Small intestine (tissue), 7 donors: ENCODE results near the gene PDLIM5. TPM values are rescaled to one million over a fixed set of nuclear protein-coding genes. Genes with fewer than 3 reads are reported as not detected.

Experiments used
- DNase-seq, 2 donors: peaks; one replicate each; pipeline versions ENCODE4 v3.0.0 to v3.0.0-alpha.2; 2013
- FAIRE-seq: peaks from 2 replicates; lab custom pipeline; 2012; peaks lifted over from hg19 to GRCh38; lab: Jason Lieb, UNC
- H3K27ac ChIP-seq, 3 donors: one replicate each; pipeline ENCODE4 v1.5.1; 2013; ENCODE audit warnings: low read length in 2 of 3, mild to moderate bottlenecking in 2 of 3, control low read depth in 1 of 3, inconsistent platforms in 1 of 3, low read depth in 1 of 3, moderate library complexity in 1 of 3
- H3K27me3 ChIP-seq, 3 donors: one replicate each; pipeline ENCODE4 v1.6.1; 2013; ENCODE audit warnings: low read length in 3 of 3, inconsistent platforms in 1 of 3; ENCODE audit not compliant: control insufficient read depth in 3 of 3, insufficient read depth in 3 of 3
- H3K36me3 ChIP-seq, 3 donors: one replicate each; pipeline ENCODE4 v1.6.1; 2013; ENCODE audit warnings: low read length in 3 of 3, inconsistent platforms in 1 of 3, low read depth in 1 of 3, mild to moderate bottlenecking in 1 of 3, moderate library complexity in 1 of 3; ENCODE audit not compliant: control insufficient read depth in 3 of 3, insufficient read depth in 2 of 3
- H3K4me1 ChIP-seq, 3 donors: one replicate each; pipeline ENCODE4 v1.6.1; 2013; ENCODE audit warnings: low read length in 2 of 3, inconsistent platforms in 1 of 3, low read depth in 1 of 3, mild to moderate bottlenecking in 1 of 3, moderate library complexity in 1 of 3; ENCODE audit not compliant: control insufficient read depth in 3 of 3, insufficient read depth in 2 of 3
- H3K4me3 ChIP-seq, 3 donors: one replicate each; pipeline ENCODE4 v1.5.1; 2013; ENCODE audit warnings: low read length in 3 of 3, control low read depth in 1 of 3, inconsistent platforms in 1 of 3, low read depth in 1 of 3, mild to moderate bottlenecking in 1 of 3, moderate library complexity in 1 of 3
- H3K9me3 ChIP-seq, 2 donors: one replicate each; pipeline ENCODE4 v1.6.1; 2013; ENCODE audit warnings: low read depth in 1 of 2, low read length in 1 of 2; ENCODE audit not compliant: control insufficient read depth in 2 of 2, insufficient read depth in 1 of 2
- WGBS, 3 donors: extraction: QIAGEN DNeasy Blood & Tissue Kit; methylation state at CpG; one replicate each; pipeline ENCODE4 v1.1.7; 2013; 5-methylcytosine and 5-hydroxymethylcytosine counted together
- polyA plus RNA-seq, 4 donors: library from polyadenylated mRNA; stranded (reverse) in 3 of 4; unstranded in 1 of 4; fragments of 200-250 nt in 3 of 4; fragments of 120-200 nt in 1 of 4; gene quantifications; one replicate each; pipeline versions ENCODE4 v1.2.1 to v1.2.3, GENCODE V29; 2013
- donor health status: healthy with polysubstance abuse.
- donor health status: control.
- donor health status: control.
- donor health status: Bipolar disorder and iron deficiency.
- donor health status: healthy.

The PDLIM5 gene
- polyA plus RNA-seq, 4 donors, result 26.6 to 106 (median 61.5) TPM

GRCh38 chr4:94409962-94410361 lies 41.8 kb upstream of the PDLIM5 start:
- Histone ChIP-seq H3K27me3 (no peaks in the 10 kb centered on the region), H3K4me3 (no peak overlapping the region), H3K36me3 (no peaks in the 10 kb centered on the region), H3K4me1 (peaks cover 0 to 14% (median 0%) of the 10 kb centered on the region in 3 donors), H3K9me3 (no peaks in the 10 kb centered on the region), H3K27ac (no peak overlapping the region)
- FAIRE-seq (no peak), DNase-seq (no peak)

- 91 to 94% (median 91%) methylated on average over 10 of the region's 10 CpGs for WGBS, 3 donors
- no peaks in the 10 kb centered on the region for H3K27me3 ChIP-seq
- peaks cover 0 to 14% (median 0%) of the 10 kb centered on the region in 3 donors for H3K4me1 ChIP-seq
- no peak overlapping the region for H3K4me3 ChIP-seq
- no peaks in the 10 kb centered on the region for H3K9me3 ChIP-seq
- DNase-seq (no peak), FAIRE-seq (no peak)
- no peaks in the 10 kb centered on the region for H3K36me3 ChIP-seq
- no peak overlapping the region for H3K27ac ChIP-seq
These were observed 41.0 kb upstream of the PDLIM5 start for GRCh38 chr4:94410678-94411206.

GRCh38 chr4:94411296-94411695 lies 40.4 kb upstream of the PDLIM5 start:
- Histone ChIP-seq H3K36me3 (no peaks in the 10 kb centered on the region), H3K27ac (no peak overlapping the region), H3K27me3 (no peaks in the 10 kb centered on the region), H3K9me3 (no peaks in the 10 kb centered on the region), H3K4me3 (no peak overlapping the region), H3K4me1 (peaks cover 0 to 14% (median 0%) of the 10 kb centered on the region in 3 donors)
- FAIRE-seq (no peak), DNase-seq (no peak)

DNA sequence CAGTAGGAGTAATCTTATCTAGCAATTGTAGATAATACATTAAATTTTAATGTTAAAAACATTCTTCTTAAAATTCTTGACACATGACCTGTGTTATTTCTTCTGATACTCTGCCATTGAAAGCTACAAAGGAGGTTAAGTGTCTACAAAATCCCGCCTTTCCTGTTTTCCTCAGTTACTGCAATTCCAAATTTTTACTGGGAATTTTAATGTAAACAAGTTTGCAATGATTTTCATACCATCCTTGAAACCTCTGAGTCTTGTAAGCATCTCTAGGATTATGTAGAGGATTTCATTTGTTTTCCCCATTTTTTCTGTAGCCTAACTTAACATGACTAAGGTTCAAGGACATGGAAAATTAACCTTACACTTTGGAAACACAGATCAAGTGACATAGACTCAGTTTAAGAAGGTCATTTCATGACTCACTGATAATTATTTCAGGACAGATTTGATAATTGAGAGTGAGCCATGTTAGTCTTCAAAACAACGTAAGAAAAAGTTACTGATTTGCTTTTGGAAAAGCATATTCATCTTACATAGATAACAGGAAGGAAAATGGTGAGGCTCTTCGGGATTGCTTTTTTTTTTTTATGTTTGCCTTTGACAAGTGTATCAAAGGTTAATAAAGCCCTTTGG lies 39.6 kb upstream of the PDLIM5 start:
- FAIRE-seq (no peak), DNase-seq (peak; percentile 46 to 57)
- no peak overlapping the region for H3K27ac ChIP-seq
- peaks cover 0 to 2% (median 0%) of the 10 kb centered on the region in 3 donors for H3K27me3 ChIP-seq
- H3K4me1 ChIP-seq, result peaks cover 0 to 10% (median 0%) of the 10 kb centered on the region in 3 donors
- H3K9me3 ChIP-seq, result peaks cover 0 to 3% of the 10 kb centered on the region in 2 donors
- H3K36me3 ChIP-seq, result no peaks in the 10 kb centered on the region
- WGBS, 3 donors, result 35 to 47% (median 42%) methylated on average over 3 of the region's 3 CpGs
- H3K4me3 ChIP-seq, result no peak overlapping the region

GRCh38 chr4:94412658-94413038 lies 39.1 kb upstream of the PDLIM5 start:
- Histone ChIP-seq H3K9me3 (peaks cover 0 to 5% of the 10 kb centered on the region in 2 donors), H3K27me3 (peaks cover 0 to 2% (median 0%) of the 10 kb centered on the region in 3 donors), H3K27ac (no peak overlapping the region), H3K4me1 (peaks cover 0 to 10% (median 0%) of the 10 kb centered on the region in 3 donors), H3K4me3 (no peak overlapping the region), H3K36me3 (no peaks in the 10 kb centered on the region)
- no peak for DNase-seq
- FAIRE-seq, result no peak
- WGBS, 3 donors, result 7 to 21% (median 10%) methylated on average over 6 of the region's 6 CpGs

DNA sequence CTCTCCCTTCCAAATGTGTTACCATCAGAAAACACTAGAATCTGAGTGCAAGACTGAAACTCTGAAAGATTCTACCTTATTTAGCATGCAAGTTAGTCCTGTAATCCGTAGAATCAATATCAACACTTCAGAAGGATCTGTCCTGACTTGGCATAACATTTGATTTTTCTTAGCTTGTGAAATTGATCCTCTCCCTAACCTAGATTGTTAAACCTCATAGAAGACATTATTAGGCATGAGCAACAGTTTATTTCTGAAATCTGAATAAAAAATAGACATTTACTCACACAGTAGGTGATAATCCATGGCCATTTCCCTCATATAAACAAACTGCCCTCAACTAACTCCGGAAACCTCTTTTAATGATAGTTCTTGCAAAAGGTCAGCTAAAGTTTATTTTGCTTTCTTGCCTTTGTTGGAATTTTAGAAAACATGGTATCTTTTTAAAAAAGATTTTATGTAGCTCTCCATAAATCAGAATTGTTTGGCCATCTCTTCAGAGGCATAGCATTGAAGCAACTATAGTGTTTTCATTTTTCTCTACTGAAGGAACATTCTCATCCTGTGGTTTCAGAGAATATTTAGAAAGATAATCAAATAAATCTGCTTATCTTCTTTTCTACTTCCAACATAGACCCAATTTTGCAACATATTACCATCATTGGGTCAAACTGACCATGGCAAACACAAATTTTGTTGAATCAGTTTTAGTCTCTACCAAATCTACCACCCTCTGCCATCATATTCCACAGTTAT lies 38.5 kb upstream of the PDLIM5 start:
- Histone ChIP-seq H3K36me3 (no peaks in the 10 kb centered on the region), H3K27me3 (peaks cover 0 to 2% (median 0%) of the 10 kb centered on the region in 3 donors), H3K4me1 (peaks cover 0 to 10% (median 0%) of the 10 kb centered on the region in 3 donors), H3K9me3 (peaks cover 0 to 5% of the 10 kb centered on the region in 2 donors), H3K4me3 (no peak overlapping the region), H3K27ac (no peak overlapping the region)
- no peak for DNase-seq
- FAIRE-seq, result no peak
- WGBS, 3 donors, result 57 to 91% (median 68%) methylated on average over 2 of the region's 2 CpGs

GRCh38 chr4:94414907-94415306 lies 36.8 kb upstream of the PDLIM5 start:
- FAIRE-seq, result no peak
- WGBS, 3 donors, result 97 to 100% (median 98%) methylated on average over 1 of the region's 1 CpG
- H3K4me1 ChIP-seq, result peaks cover 0 to 3% (median 0%) of the 10 kb centered on the region in 3 donors

DNA sequence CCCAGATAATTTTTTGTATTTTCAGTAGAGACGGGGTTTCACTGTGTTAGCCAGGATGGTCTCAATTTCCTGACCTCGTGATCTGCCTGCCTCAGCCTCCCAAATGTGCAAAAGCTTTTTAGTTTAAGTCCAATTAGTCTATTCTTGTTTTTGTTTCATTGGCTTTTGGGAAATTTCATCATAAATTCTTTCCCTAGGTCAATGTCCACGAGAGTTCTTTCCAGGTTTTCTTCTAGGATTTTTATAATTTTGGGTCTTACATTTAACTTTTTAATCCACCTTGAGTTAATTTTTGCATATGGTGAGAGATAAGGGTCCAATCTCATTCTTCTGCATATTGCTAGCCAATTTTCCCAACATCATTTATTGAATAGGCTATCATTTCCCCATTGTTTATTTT lies 36.3 kb upstream of the PDLIM5 start:
- Histone ChIP-seq H3K9me3 (peaks cover 0 to 5% of the 10 kb centered on the region in 2 donors), H3K4me1 (peaks cover 0 to 3% (median 0%) of the 10 kb centered on the region in 3 donors), H3K4me3 (no peak overlapping the region), H3K27me3 (peaks cover 0 to 2% (median 0%) of the 10 kb centered on the region in 3 donors), H3K27ac (no peak overlapping the region), H3K36me3 (no peaks in the 10 kb centered on the region)
- FAIRE-seq (no peak), DNase-seq (no peak)
- 80 to 91% (median 84%) methylated on average over 3 of the region's 3 CpGs for WGBS, 3 donors

More at GRCh38 chr4:94414907-94415306, 36.8 kb upstream of the PDLIM5 start:
- H3K27me3 ChIP-seq, result peaks cover 0 to 2% (median 0%) of the 10 kb centered on the region in 3 donors
- H3K27ac ChIP-seq, result no peak overlapping the region
- H3K36me3 ChIP-seq, result no peaks in the 10 kb centered on the region
- no peak for DNase-seq
- H3K9me3 ChIP-seq, result peaks cover 0 to 5% of the 10 kb centered on the region in 2 donors
- H3K4me3 ChIP-seq, result no peak overlapping the region
